Lower leg skin (tissue), 3 donors: ENCODE measurements around the gene VPS26C.

Source experiments
- POLR2A ChIP-seq, 2 donors: fragments of 450-650 bp; IDR thresholded peaks; one replicate each; pipeline ENCODE4 v1.6.1; 2016 to 2017; ENCODE audit warnings: antibody characterized with exemption in 2 of 2, mild to moderate bottlenecking in 1 of 2, moderate library complexity in 1 of 2
- TF ChIP-seq, protein P1 (sequence below), 3 donors: fragments of 450-650 bp; IDR thresholded peaks; one replicate each; pipeline ENCODE4 v1.5.1; 2016; ENCODE audit warnings: antibody characterized with exemption in 3 of 3, mild to moderate bottlenecking in 3 of 3, moderate library complexity in 2 of 3

GRCh38 chr21:37237764-37238163, 29.4 kb downstream of the VPS26C start:
- no peak for TF ChIP-seq POLR2A (IDR thresholded peaks at IDR 0.05)
- TF ChIP-seq, protein P1, sequence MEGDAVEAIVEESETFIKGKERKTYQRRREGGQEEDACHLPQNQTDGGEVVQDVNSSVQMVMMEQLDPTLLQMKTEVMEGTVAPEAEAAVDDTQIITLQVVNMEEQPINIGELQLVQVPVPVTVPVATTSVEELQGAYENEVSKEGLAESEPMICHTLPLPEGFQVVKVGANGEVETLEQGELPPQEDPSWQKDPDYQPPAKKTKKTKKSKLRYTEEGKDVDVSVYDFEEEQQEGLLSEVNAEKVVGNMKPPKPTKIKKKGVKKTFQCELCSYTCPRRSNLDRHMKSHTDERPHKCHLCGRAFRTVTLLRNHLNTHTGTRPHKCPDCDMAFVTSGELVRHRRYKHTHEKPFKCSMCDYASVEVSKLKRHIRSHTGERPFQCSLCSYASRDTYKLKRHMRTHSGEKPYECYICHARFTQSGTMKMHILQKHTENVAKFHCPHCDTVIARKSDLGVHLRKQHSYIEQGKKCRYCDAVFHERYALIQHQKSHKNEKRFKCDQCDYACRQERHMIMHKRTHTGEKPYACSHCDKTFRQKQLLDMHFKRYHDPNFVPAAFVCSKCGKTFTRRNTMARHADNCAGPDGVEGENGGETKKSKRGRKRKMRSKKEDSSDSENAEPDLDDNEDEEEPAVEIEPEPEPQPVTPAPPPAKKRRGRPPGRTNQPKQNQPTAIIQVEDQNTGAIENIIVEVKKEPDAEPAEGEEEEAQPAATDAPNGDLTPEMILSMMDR (IDR thresholded peaks at IDR 0.05), result no peak
